Left ventricle myocardium inferior (tissue), 1 donor: ENCODE results near the gene TMIGD2. TPM values are rescaled to one million over a fixed set of nuclear protein-coding genes. Genes with fewer than 3 reads are reported as not detected.

Source experiments
- DNase-seq: peaks from one replicate; pipeline ENCODE4 v3.0.0-alpha.2; 2020
- H3K27ac ChIP-seq: fragments of 200-600 bp; replicated peaks from 2 replicates; pipeline ENCODE4 v1.8.0; 2021
- H3K27me3 ChIP-seq: fragments of 200-600 bp; 2 replicates; pipeline ENCODE4 v1.8.0; 2021; ENCODE audit warnings: low read depth
- H3K36me3 ChIP-seq: fragments of 200-600 bp; 2 replicates; pipeline ENCODE4 v1.8.0; 2021
- H3K4me1 ChIP-seq: fragments of 200-600 bp; 2 replicates; pipeline ENCODE4 v1.8.0; 2021
- H3K4me3 ChIP-seq: fragments of 200-600 bp; 2 replicates; pipeline ENCODE4 v1.8.0; 2021; ENCODE audit warnings: mild to moderate bottlenecking, moderate library complexity
- H3K9me3 ChIP-seq: fragments of 200-600 bp; replicated peaks from 2 replicates; pipeline ENCODE4 v1.8.0; 2021
- CTCF ChIP-seq: fragments of 200-600 bp; IDR thresholded peaks from 2 replicates; pipeline ENCODE4 v1.8.0; 2021; ENCODE audit warnings: antibody characterized with exemption, mild to moderate bottlenecking, borderline replicate concordance
- intact Hi-C: fragments of 100-400 bp; cut with micrococcal nuclease; formaldehyde crosslinking; loops from one replicate; pipeline ENCODE4 v1.11.0; 2022
- total RNA-seq: library from RNA; stranded (reverse); fragmentation: NEBNext Ultra II Directional; extraction: Animal tissue kit (Norgen Biotek cat#: 25700); gene quantifications from one replicate; pipeline ENCODE4 v1.2.1, GENCODE V29; 2021
- donor health status: DM: no; HTN: yes; CAD: no; lungs with severe emphysema.

Gene TMIGD2
- total RNA-seq, 1 donor from 2014 or later: not detected

- no peak for DNase-seq
- H3K4me3 ChIP-seq: no peak overlapping the region
- peaks cover 45% of the 10 kb centered on the region for H3K36me3 ChIP-seq
- H3K27ac ChIP-seq: no peak overlapping the region
- H3K9me3 ChIP-seq: peaks cover 9% of the 10 kb centered on the region
- H3K27me3 ChIP-seq: peaks cover 8% of the 10 kb centered on the region
- TF ChIP-seq CTCF: no peak
- H3K4me1 ChIP-seq: peaks cover 4% of the 10 kb centered on the region
- intact Hi-C loops: no loop called here
These were observed 29.3 kb downstream of the TMIGD2 start for GRCh38 chr19:4272894-4273293.

GRCh38 chr19:4268816-4269430 lies 33.3 kb downstream of the TMIGD2 start:
- Histone ChIP-seq H3K27me3 (no peaks in the 10 kb centered on the region), H3K4me3 (no peak overlapping the region), H3K9me3 (peaks cover 9% of the 10 kb centered on the region), H3K36me3 (peaks cover 82% of the 10 kb centered on the region), H3K4me1 (no peaks in the 10 kb centered on the region), H3K27ac (no peak overlapping the region)
- no peak for DNase-seq
- TF ChIP-seq CTCF: no peak
- intact Hi-C loops: no loop called here

- TF ChIP-seq CTCF: peak; percentile 27
- Histone ChIP-seq H3K27me3 (no peaks in the 10 kb centered on the region), H3K4me3 (no peak overlapping the region), H3K27ac (no peak overlapping the region), H3K9me3 (peaks cover 9% of the 10 kb centered on the region), H3K4me1 (no peaks in the 10 kb centered on the region), H3K36me3 (peaks cover 89% of the 10 kb centered on the region)
- DNase-seq: no peak
- intact Hi-C loops: no loop called here
These were observed 34.0 kb downstream of the TMIGD2 start for GRCh38 chr19:4267901-4268815.

GRCh38 chr19:4267101-4267900 lies 34.9 kb downstream of the TMIGD2 start:
- peaks cover 8% of the 10 kb centered on the region for H3K9me3 ChIP-seq
- no peaks in the 10 kb centered on the region for H3K27me3 ChIP-seq
- H3K4me3 ChIP-seq: no peak overlapping the region
- no peak overlapping the region for H3K27ac ChIP-seq
- peak; percentile 90 for TF ChIP-seq CTCF
- intact Hi-C loops: no loop called here
- DNase-seq: peak; percentile 42
- no peaks in the 10 kb centered on the region for H3K4me1 ChIP-seq
- H3K36me3 ChIP-seq: peaks cover 93% of the 10 kb centered on the region

- DNase-seq: no peak
- intact Hi-C loops: no loop called here
- no peaks in the 10 kb centered on the region for H3K9me3 ChIP-seq
- no peak for TF ChIP-seq CTCF
- no peak overlapping the region for H3K4me3 ChIP-seq
- H3K27ac ChIP-seq: no peak overlapping the region
- no peaks in the 10 kb centered on the region for H3K4me1 ChIP-seq
- H3K27me3 ChIP-seq: no peaks in the 10 kb centered on the region
- H3K36me3 ChIP-seq: peaks cover 93% of the 10 kb centered on the region
These were observed 35.8 kb downstream of the TMIGD2 start for GRCh38 chr19:4266253-4267000.
